ENCODE measurements around the gene ADAMTS17. TPM values are rescaled to one million over a fixed set of nuclear protein-coding genes. Genes with fewer than 3 reads are reported as not detected.

Gene ADAMTS17
- polyA plus RNA-seq, 2 of the 4 experiments (the other 2 are of a cell fraction) = 0.05 TPM; not detected in 1

- TF ChIP-seq USF2 (IDR thresholded peaks at IDR 0.05) = no peak
- no peak for TF ChIP-seq CHD4 (IDR thresholded peaks at IDR 0.05; ENCODE audit: borderline replicate concordance)
These were observed 11.7 kb upstream of the ADAMTS17 start (continued) for GRCh38 chr15:100353449-100353848.

GRCh38 chr15:100350434-100351226 is 8.9 kb upstream of the ADAMTS17 start:
- peak overlapping the region; percentile 87 for H3K4me2 ChIP-seq
- H3K27ac ChIP-seq = peak overlapping the region; percentile 90 to 97
- H3K4me1 ChIP-seq = peaks cover 9% of the 10 kb centered on the region
- 4% methylated on average over 19 of the region's 19 CpGs for WGBS (ENCODE audit: missing lambda C conversion rate)
- H3K4me3 ChIP-seq = peak overlapping the region; percentile 60
- H3K9me3 ChIP-seq = peaks cover 12% of the 10 kb centered on the region
- ATAC-seq = peak; percentile 78 to 86
- CTCF ChIA-PET = interaction anchor here (0.6 to 10.2 kb wide), 62 partner anchors 8 to 657 kb away, joined by 3 to 291 read pairs (median 5); partner anchors contain the start of genes ADAMTS17, ASB7 and LINS1
- DNase-seq (ENCODE audit: low read depth in 1 of 2, low spot score in 1 of 2) = peak; percentile 36 to 90
- peak; percentile 28 for FAIRE-seq
- POLR2A ChIA-PET = interaction anchor here (1.1 to 2.2 kb wide), 5 partner anchors 14 to 251 kb away, joined by 3 to 15 read pairs (median 8); partner anchors contain the start of genes ASB7 and LINS1
- TF ChIP-seq HOXB13 (CRISPR knock-in tag; IDR thresholded peaks at IDR 0.05; ENCODE audit: low read depth) (no peak), CHD2 (IDR thresholded peaks at IDR 0.05; ENCODE audit: low read length, partially characterized antibody) (no peak), BCL3 (IDR thresholded peaks at IDR 0.05) (peak; percentile 63; the same call in 2 of the 3 replicates), JUNB (IDR thresholded peaks at IDR 0.05) (peak; percentile 67; the same call in 1 of the 2 replicates), ESRRA (IDR thresholded peaks at IDR 0.05; ENCODE audit: borderline replicate concordance, low read length) (no peak), USF2 (IDR thresholded peaks at IDR 0.05) (no peak), ZC3H11A (IDR thresholded peaks at IDR 0.05) (no peak; the same call in 1 of the 2 replicates), ELK1 (IDR thresholded peaks at IDR 0.05; ENCODE audit: low read depth, low read length) (no peak), TFCP2L1 (CRISPR knock-in tag; IDR thresholded peaks at IDR 0.05) (no peak), JUN (IDR thresholded peaks at IDR 0.05) (peak; percentile 49 to 78; a peak in 1 of 5 replicates), PHF8 (IDR thresholded peaks at IDR 0.05; ENCODE audit: borderline replicate concordance, low read depth) (no peak), MAFK (IDR thresholded peaks at IDR 0.05; ENCODE audit: partially characterized antibody) (peak; percentile 97), RNF2 (IDR thresholded peaks at IDR 0.05; ENCODE audit: borderline replicate concordance, low read depth) (no peak), POLR2AphosphoS2 (conservative IDR thresholded peaks at IDR 0.05; ENCODE audit: low read length) (no peak), ZFP36 (IDR thresholded peaks at IDR 0.05; ENCODE audit: borderline replicate concordance, partially characterized antibody) (no peak), EP300 (IDR thresholded peaks at IDR 0.05) (peak in 1 of 2 experiments; percentile 45; a peak in 2 of 5 replicates), RARB (CRISPR knock-in tag; IDR thresholded peaks at IDR 0.05) (no peak), HOXA7 (CRISPR knock-in tag; IDR thresholded peaks at IDR 0.05) (no peak), RAD21 (conservative IDR thresholded peaks at IDR 0.05 in 1 of 2, IDR thresholded peaks at IDR 0.05 in 1 of 2) (no peak; a peak in 1 of 5 replicates), PBX3 (IDR thresholded peaks at IDR 0.05) (no peak), KDM5A (IDR thresholded peaks at IDR 0.05) (no peak), ZSCAN20 (CRISPR knock-in tag; IDR thresholded peaks at IDR 0.05) (no peak), KDM1A (IDR thresholded peaks at IDR 0.05; ENCODE audit: low read depth) (no peak), SREBF2 (IDR thresholded peaks at IDR 0.05) (no peak), HDAC2 (IDR thresholded peaks at IDR 0.05) (no peak)
- TF ChIP-seq, protein P1, sequence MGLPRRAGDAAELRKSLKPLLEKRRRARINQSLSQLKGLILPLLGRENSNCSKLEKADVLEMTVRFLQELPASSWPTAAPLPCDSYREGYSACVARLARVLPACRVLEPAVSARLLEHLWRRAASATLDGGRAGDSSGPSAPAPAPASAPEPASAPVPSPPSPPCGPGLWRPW (IDR thresholded peaks at IDR 0.05) = peak; percentile 93
- TF ChIP-seq, protein P2, sequence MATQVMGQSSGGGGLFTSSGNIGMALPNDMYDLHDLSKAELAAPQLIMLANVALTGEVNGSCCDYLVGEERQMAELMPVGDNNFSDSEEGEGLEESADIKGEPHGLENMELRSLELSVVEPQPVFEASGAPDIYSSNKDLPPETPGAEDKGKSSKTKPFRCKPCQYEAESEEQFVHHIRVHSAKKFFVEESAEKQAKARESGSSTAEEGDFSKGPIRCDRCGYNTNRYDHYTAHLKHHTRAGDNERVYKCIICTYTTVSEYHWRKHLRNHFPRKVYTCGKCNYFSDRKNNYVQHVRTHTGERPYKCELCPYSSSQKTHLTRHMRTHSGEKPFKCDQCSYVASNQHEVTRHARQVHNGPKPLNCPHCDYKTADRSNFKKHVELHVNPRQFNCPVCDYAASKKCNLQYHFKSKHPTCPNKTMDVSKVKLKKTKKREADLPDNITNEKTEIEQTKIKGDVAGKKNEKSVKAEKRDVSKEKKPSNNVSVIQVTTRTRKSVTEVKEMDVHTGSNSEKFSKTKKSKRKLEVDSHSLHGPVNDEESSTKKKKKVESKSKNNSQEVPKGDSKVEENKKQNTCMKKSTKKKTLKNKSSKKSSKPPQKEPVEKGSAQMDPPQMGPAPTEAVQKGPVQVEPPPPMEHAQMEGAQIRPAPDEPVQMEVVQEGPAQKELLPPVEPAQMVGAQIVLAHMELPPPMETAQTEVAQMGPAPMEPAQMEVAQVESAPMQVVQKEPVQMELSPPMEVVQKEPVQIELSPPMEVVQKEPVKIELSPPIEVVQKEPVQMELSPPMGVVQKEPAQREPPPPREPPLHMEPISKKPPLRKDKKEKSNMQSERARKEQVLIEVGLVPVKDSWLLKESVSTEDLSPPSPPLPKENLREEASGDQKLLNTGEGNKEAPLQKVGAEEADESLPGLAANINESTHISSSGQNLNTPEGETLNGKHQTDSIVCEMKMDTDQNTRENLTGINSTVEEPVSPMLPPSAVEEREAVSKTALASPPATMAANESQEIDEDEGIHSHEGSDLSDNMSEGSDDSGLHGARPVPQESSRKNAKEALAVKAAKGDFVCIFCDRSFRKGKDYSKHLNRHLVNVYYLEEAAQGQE (IDR thresholded peaks at IDR 0.05) = no peak

Measured in A549 (cell line).